ENCODE measurements around the gene RBMS2. TPM values are rescaled to one million over a fixed set of nuclear protein-coding genes. Genes with fewer than 3 reads are reported as not detected.
"Not testable (repeated sequence)": the region's sequence is repeated elsewhere in the genome, so short reads cannot be mapped to it uniquely, and the experiment has no call there.

Gene RBMS2
- total RNA-seq, 1 donor from 2014 or later, result 4.0 TPM

GRCh38 chr12:56493409-56494105 lies 28.1 kb upstream of the RBMS2 start:
- H3K27me3 Mint-ChIP-seq (ENCODE audit: insufficient read depth), result peaks cover 29% of the 10 kb centered on the region
- intact Hi-C loops (cut with micrococcal nuclease), result not testable (repeated sequence)

DNA sequence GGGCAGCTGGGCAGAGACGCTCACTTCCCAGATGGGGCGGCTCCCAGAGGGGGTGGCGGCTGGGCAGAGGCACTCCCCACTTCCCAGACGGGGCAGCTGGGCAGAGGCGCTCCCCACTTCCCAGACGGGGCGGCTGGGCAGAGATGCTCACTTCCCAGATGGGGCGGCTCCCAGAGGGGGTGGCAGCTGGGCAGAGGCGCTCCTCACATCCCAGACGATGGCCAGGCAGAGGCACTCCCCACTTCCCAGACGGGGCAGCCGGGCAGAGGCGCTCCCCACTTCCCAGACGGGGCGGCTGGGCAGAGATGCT lies 27.6 kb upstream of the RBMS2 start:
- H3K9me3 Mint-ChIP-seq; intact Hi-C loops (cut with micrococcal nuclease); H3K4me3 Mint-ChIP-seq; H3K27ac Mint-ChIP-seq; H3K4me1 Mint-ChIP-seq (ENCODE audit: low read depth); H3K36me3 Mint-ChIP-seq (ENCODE audit: low read depth); DNase-seq (ENCODE audit: low spot score): not testable (repeated sequence)
- H3K27me3 Mint-ChIP-seq (ENCODE audit: insufficient read depth), result peaks cover 24% of the 10 kb centered on the region

More at GRCh38 chr12:56493409-56494105, 28.1 kb upstream of the RBMS2 start:
- H3K9me3 Mint-ChIP-seq; H3K4me1 Mint-ChIP-seq (ENCODE audit: low read depth); H3K4me3 Mint-ChIP-seq; DNase-seq (ENCODE audit: low spot score); H3K27ac Mint-ChIP-seq; H3K36me3 Mint-ChIP-seq (ENCODE audit: low read depth): not testable (repeated sequence)

DNA sequence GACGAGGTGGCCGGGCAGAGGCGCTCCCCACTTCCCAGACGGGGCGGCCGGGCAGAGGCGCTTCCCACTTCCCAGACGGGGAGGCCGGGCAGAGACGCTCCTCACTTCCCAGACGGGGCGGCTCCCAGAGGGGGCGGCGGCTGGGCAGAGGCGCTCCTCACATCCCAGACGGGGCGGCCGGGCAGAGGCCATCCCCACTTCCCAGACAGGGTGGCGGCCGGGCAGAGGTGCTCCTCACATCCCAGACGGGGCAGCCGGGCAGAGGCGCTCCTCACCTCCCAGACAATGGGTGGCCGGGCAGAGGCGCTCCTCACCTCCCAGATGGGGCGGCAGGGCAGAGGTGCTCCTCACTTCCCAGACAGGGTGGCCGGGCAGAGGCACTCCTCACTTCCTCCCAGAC lies 27.1 kb upstream of the RBMS2 start:
- H3K9me3 Mint-ChIP-seq; H3K4me3 Mint-ChIP-seq; H3K36me3 Mint-ChIP-seq (ENCODE audit: low read depth); H3K4me1 Mint-ChIP-seq (ENCODE audit: low read depth); H3K27ac Mint-ChIP-seq; DNase-seq (ENCODE audit: low spot score); intact Hi-C loops (cut with micrococcal nuclease): not testable (repeated sequence)
- H3K27me3 Mint-ChIP-seq (ENCODE audit: insufficient read depth), result peaks cover 20% of the 10 kb centered on the region

DNA sequence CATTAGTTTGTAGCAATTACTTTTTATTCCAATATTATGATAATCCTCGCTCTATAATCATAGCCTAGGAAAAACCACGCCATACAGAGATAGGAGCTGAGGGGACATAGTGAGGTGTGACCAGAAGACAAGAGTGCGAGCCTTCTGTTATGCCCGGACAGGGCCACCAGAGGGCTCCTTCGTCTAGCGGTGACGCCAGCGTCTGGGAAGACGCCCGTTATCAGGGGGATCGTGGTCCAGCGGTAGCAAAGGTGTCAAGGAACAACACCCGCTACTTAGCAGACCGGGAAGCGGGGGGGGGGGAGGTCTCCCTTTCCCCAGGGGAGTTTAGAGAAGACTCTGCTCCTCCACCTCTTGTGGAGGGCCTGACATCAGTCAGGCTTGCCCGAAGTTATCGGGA lies 24.9 kb upstream of the RBMS2 start:
- H3K27me3 Mint-ChIP-seq (ENCODE audit: insufficient read depth); H3K36me3 Mint-ChIP-seq (ENCODE audit: low read depth); H3K4me1 Mint-ChIP-seq (ENCODE audit: low read depth); H3K9me3 Mint-ChIP-seq; H3K4me3 Mint-ChIP-seq; H3K27ac Mint-ChIP-seq; intact Hi-C loops (cut with micrococcal nuclease): not testable (repeated sequence)
- DNase-seq (ENCODE audit: low spot score), result peak; percentile 51

- H3K9me3 Mint-ChIP-seq; H3K27ac Mint-ChIP-seq; DNase-seq (ENCODE audit: low spot score); H3K4me3 Mint-ChIP-seq; intact Hi-C loops (cut with micrococcal nuclease); H3K36me3 Mint-ChIP-seq (ENCODE audit: low read depth); H3K4me1 Mint-ChIP-seq (ENCODE audit: low read depth); H3K27me3 Mint-ChIP-seq (ENCODE audit: insufficient read depth): not testable (repeated sequence)
Measured at GRCh38 chr12:56498126-56498902, 23.3 kb upstream of the RBMS2 start.

- H3K4me1 Mint-ChIP-seq (ENCODE audit: low read depth); intact Hi-C loops (cut with micrococcal nuclease); H3K4me3 Mint-ChIP-seq; H3K27ac Mint-ChIP-seq; DNase-seq (ENCODE audit: low spot score); H3K36me3 Mint-ChIP-seq (ENCODE audit: low read depth); H3K9me3 Mint-ChIP-seq; H3K27me3 Mint-ChIP-seq (ENCODE audit: insufficient read depth): not testable (repeated sequence)
Measured at GRCh38 chr12:56499452-56499851, 22.2 kb upstream of the RBMS2 start.

GRCh38 chr12:56499879-56500278 lies 21.7 kb upstream of the RBMS2 start:
- H3K27me3 Mint-ChIP-seq (ENCODE audit: insufficient read depth); H3K36me3 Mint-ChIP-seq (ENCODE audit: low read depth); H3K27ac Mint-ChIP-seq; H3K4me1 Mint-ChIP-seq (ENCODE audit: low read depth); H3K4me3 Mint-ChIP-seq; intact Hi-C loops (cut with micrococcal nuclease); H3K9me3 Mint-ChIP-seq; DNase-seq (ENCODE audit: low spot score): not testable (repeated sequence)

DNA sequence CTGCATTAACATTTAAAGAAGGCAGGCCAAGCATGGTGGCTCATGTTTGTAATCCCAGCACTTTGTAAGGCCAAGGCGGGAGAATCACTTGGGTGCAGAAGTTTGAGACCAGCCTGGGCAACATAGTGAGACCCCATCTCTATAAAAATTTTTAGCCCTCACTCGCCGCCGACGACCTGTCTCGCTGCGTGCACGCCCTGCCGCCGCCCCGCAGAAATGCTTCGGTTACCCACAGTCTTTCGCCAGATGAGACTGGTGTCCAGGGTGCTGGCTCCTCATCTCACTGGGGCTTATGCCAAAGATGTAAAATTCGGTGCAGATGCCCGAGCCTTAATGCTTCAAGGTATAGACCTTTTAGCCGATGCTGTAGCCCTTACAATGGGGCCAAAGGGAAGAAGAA lies 10.8 kb upstream of the RBMS2 start:
- Mint-ChIP-seq H3K4me1 (ENCODE audit: low read depth) (peaks cover 6% of the 10 kb centered on the region), H3K9me3 (no peaks in the 10 kb centered on the region), H3K27me3 (ENCODE audit: insufficient read depth) (peaks cover 17% of the 10 kb centered on the region), H3K4me3 (no peak overlapping the region), H3K36me3 (ENCODE audit: low read depth) (no peaks in the 10 kb centered on the region), H3K27ac (no peak overlapping the region)
- DNase-seq (ENCODE audit: low spot score), result no peak
- intact Hi-C loops (cut with micrococcal nuclease), result no loop called here

DNA sequence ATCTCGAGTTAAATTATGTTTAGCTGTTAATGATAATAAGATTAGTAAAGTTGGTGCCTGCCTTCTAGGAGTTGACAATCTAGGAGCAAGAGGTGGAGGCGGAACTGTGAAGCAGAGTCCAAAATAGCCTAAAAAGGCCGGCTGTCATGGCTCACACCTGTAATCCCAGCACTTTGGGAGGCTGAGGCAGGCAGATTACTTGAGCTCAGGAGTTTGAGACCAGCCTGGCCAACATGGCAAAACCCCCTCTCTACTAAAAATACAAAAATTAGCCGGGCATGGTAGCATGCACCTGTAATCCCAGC lies 7.7 kb upstream of the RBMS2 start:
- H3K4me1 Mint-ChIP-seq (ENCODE audit: low read depth); H3K4me3 Mint-ChIP-seq; intact Hi-C loops (cut with micrococcal nuclease); DNase-seq (ENCODE audit: low spot score); H3K36me3 Mint-ChIP-seq (ENCODE audit: low read depth); H3K9me3 Mint-ChIP-seq; H3K27ac Mint-ChIP-seq: not testable (repeated sequence)
- peaks cover 17% of the 10 kb centered on the region for H3K27me3 Mint-ChIP-seq (ENCODE audit: insufficient read depth)

- no peak overlapping the region for H3K27ac Mint-ChIP-seq
- H3K36me3 Mint-ChIP-seq (ENCODE audit: low read depth), result no peaks in the 10 kb centered on the region
- H3K4me3 Mint-ChIP-seq, result no peak overlapping the region
- H3K4me1 Mint-ChIP-seq (ENCODE audit: low read depth), result peaks cover 30% of the 10 kb centered on the region
- H3K27me3 Mint-ChIP-seq (ENCODE audit: insufficient read depth), result peaks cover 2% of the 10 kb centered on the region
- intact Hi-C loops (cut with micrococcal nuclease), result no loop called here
- H3K9me3 Mint-ChIP-seq, result no peaks in the 10 kb centered on the region
- DNase-seq (ENCODE audit: low spot score), result no peak
Measured at GRCh38 chr12:56517854-56518253, 3.8 kb upstream of the RBMS2 start.

- peaks cover under 1% of the 10 kb centered on the region for H3K27me3 Mint-ChIP-seq (ENCODE audit: insufficient read depth)
- no peaks in the 10 kb centered on the region for H3K36me3 Mint-ChIP-seq (ENCODE audit: low read depth)
- intact Hi-C loops (cut with micrococcal nuclease), result no loop called here
- H3K9me3 Mint-ChIP-seq, result no peaks in the 10 kb centered on the region
- no peak overlapping the region for H3K4me3 Mint-ChIP-seq
- DNase-seq (ENCODE audit: low spot score), result no peak
- no peak overlapping the region for H3K27ac Mint-ChIP-seq
- peaks cover 32% of the 10 kb centered on the region for H3K4me1 Mint-ChIP-seq (ENCODE audit: low read depth)
Measured at GRCh38 chr12:56518570-56518969, 3.0 kb upstream of the RBMS2 start.

- Mint-ChIP-seq H3K36me3 (ENCODE audit: low read depth) (no peaks in the 10 kb centered on the region), H3K4me1 (ENCODE audit: low read depth) (peaks cover 28% of the 10 kb centered on the region), H3K9me3 (no peaks in the 10 kb centered on the region), H3K4me3 (no peak overlapping the region), H3K27ac (no peak overlapping the region), H3K27me3 (ENCODE audit: insufficient read depth) (no peaks in the 10 kb centered on the region)
- DNase-seq (ENCODE audit: low spot score), result no peak
- intact Hi-C loops (cut with micrococcal nuclease), result loop anchor here (2.0 kb wide), 1 partner anchor 109 kb away; no protein-coding TSS in a partner anchor
Measured at GRCh38 chr12:56520048-56520447, 1.6 kb upstream of the RBMS2 start.

DNA sequence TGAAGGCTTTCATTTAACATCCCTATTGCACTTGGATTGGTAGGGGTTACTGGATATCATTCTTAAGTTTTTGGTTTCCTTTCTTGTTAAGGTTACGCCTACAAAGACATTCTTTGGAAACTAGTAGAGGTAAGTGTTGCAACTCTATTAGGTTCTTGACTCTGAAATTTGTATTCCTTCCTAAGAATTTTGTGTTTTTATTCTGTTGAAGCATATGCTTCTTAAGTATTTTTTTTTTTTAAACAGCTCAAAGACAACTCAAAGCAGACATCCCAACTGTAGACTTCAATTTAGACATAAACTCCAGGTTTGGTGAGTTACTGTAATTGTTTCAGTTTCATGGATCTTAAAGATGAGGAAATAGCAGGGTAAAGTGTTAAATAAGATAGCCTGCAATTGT lies 1.1 kb upstream of the RBMS2 start:
- H3K36me3 Mint-ChIP-seq (ENCODE audit: low read depth), result no peaks in the 10 kb centered on the region
- intact Hi-C loops (cut with micrococcal nuclease), result loop anchor here (2.0 kb wide), 1 partner anchor 108 kb away; no protein-coding TSS in a partner anchor
- DNase-seq (ENCODE audit: low spot score), result no peak
- H3K9me3 Mint-ChIP-seq, result no peaks in the 10 kb centered on the region
- H3K27me3 Mint-ChIP-seq (ENCODE audit: insufficient read depth), result no peaks in the 10 kb centered on the region
- H3K27ac Mint-ChIP-seq, result no peak overlapping the region
- H3K4me3 Mint-ChIP-seq, result peak overlapping the region; percentile 70
- H3K4me1 Mint-ChIP-seq (ENCODE audit: low read depth), result peaks cover 28% of the 10 kb centered on the region

All from activated T-helper 1 cell treated with anti-CD3 and anti-CD28 coated beads, Interleukin-12 subunit alpha, Interleukin-12 subunit beta, Interleukin-2, Interleukin-4 antibody, amounts not matched to agents 30 ng/mL and 10 ng/mL and 1 ng/mL, durations not matched to agents 14 hours and 24 hours and 36 hours (primary cell).